Measurements from ENCODE around the gene CORO2A. TPM values are rescaled to one million over a fixed set of nuclear protein-coding genes. Genes with fewer than 3 reads are reported as not detected.
"Not testable (repeated sequence)": the region's sequence is repeated elsewhere in the genome, so short reads cannot be mapped to it uniquely, and the experiment has no call there.

CORO2A gene
- total and polyA plus RNA-seq, 2 donors: 5.1 to 7.5 TPM

GRCh38 chr9:98096091-98096490 is 96.3 kb downstream of the CORO2A start:
- H3K4me3 ChIP-seq (ENCODE audit: low read length in 2 of 2): no peak overlapping the region
- WGBS: 98% methylated on average over 5 of the region's 5 CpGs
- H3K27ac ChIP-seq (ENCODE audit: low read depth in 1 of 2, low read length in 1 of 2): no peak overlapping the region
- H3K4me1 ChIP-seq (ENCODE audit: control insufficient read depth in 2 of 2, insufficient read depth in 2 of 2, low read length in 2 of 2): peaks cover 36 to 67% of the 10 kb centered on the region in 2 donors
- no peaks in the 10 kb centered on the region for H3K9me3 ChIP-seq (ENCODE audit: control insufficient read depth in 2 of 2, insufficient read depth in 1 of 2, low read length in 1 of 2)
- peaks cover 34 to 52% of the 10 kb centered on the region in 2 donors for H3K36me3 ChIP-seq (ENCODE audit: control insufficient read depth in 2 of 2, insufficient read depth in 2 of 2, low read length in 1 of 2)
- H3K27me3 ChIP-seq (ENCODE audit: control insufficient read depth in 2 of 2, insufficient read depth in 1 of 2, low read length in 1 of 2): no peaks in the 10 kb centered on the region
- no peak for DNase-seq (ENCODE audit: low read depth in 6 of 9, low spot score in 9 of 9)

- Histone ChIP-seq H3K36me3 (ENCODE audit: control insufficient read depth in 2 of 2, insufficient read depth in 2 of 2, low read length in 1 of 2) (peaks cover 34 to 52% of the 10 kb centered on the region in 2 donors), H3K4me1 (ENCODE audit: control insufficient read depth in 2 of 2, insufficient read depth in 2 of 2, low read length in 2 of 2) (peaks cover 34 to 63% of the 10 kb centered on the region in 2 donors), H3K4me3 (ENCODE audit: low read length in 2 of 2) (no peak overlapping the region), H3K9me3 (ENCODE audit: control insufficient read depth in 2 of 2, insufficient read depth in 1 of 2, low read length in 1 of 2) (no peaks in the 10 kb centered on the region), H3K27me3 (ENCODE audit: control insufficient read depth in 2 of 2, insufficient read depth in 1 of 2, low read length in 1 of 2) (no peaks in the 10 kb centered on the region), H3K27ac (ENCODE audit: low read depth in 1 of 2, low read length in 1 of 2) (no peak overlapping the region)
- no peak for DNase-seq (ENCODE audit: low read depth in 6 of 9, low spot score in 9 of 9)
- WGBS: 96% methylated on average over 7 of the region's 7 CpGs
These were observed 97.0 kb downstream of the CORO2A start for GRCh38 chr9:98095401-98095800.

GRCh38 chr9:98094851-98095250 is 97.6 kb downstream of the CORO2A start:
- Histone ChIP-seq H3K36me3 (ENCODE audit: control insufficient read depth in 2 of 2, insufficient read depth in 2 of 2, low read length in 1 of 2) (peaks cover 34 to 51% of the 10 kb centered on the region in 2 donors), H3K27ac (ENCODE audit: low read depth in 1 of 2, low read length in 1 of 2) (peak overlapping the region in 1 of 2 donors; percentile 3), H3K27me3 (ENCODE audit: control insufficient read depth in 2 of 2, insufficient read depth in 1 of 2, low read length in 1 of 2) (no peaks in the 10 kb centered on the region), H3K9me3 (ENCODE audit: control insufficient read depth in 2 of 2, insufficient read depth in 1 of 2, low read length in 1 of 2) (no peaks in the 10 kb centered on the region), H3K4me1 (ENCODE audit: control insufficient read depth in 2 of 2, insufficient read depth in 2 of 2, low read length in 2 of 2) (peaks cover 30 to 59% of the 10 kb centered on the region in 2 donors), H3K4me3 (ENCODE audit: low read length in 2 of 2) (no peak overlapping the region)
- WGBS: 99% methylated on average over 16 of the region's 16 CpGs
- no peak for DNase-seq (ENCODE audit: low read depth in 6 of 9, low spot score in 9 of 9)

- H3K27ac ChIP-seq (ENCODE audit: low read depth in 1 of 2, low read length in 1 of 2): peak overlapping the region in 1 of 2 donors; percentile 43
- 88% methylated on average over 4 of the region's 4 CpGs for WGBS
- DNase-seq (ENCODE audit: low read depth in 6 of 9, low spot score in 9 of 9): no peak
- no peak overlapping the region for H3K4me3 ChIP-seq (ENCODE audit: low read length in 2 of 2)
- no peaks in the 10 kb centered on the region for H3K27me3 ChIP-seq (ENCODE audit: control insufficient read depth in 2 of 2, insufficient read depth in 1 of 2, low read length in 1 of 2)
- H3K4me1 ChIP-seq (ENCODE audit: control insufficient read depth in 2 of 2, insufficient read depth in 2 of 2, low read length in 2 of 2): peaks cover 25 to 57% of the 10 kb centered on the region in 2 donors
- peaks cover 34 to 50% of the 10 kb centered on the region in 2 donors for H3K36me3 ChIP-seq (ENCODE audit: control insufficient read depth in 2 of 2, insufficient read depth in 2 of 2, low read length in 1 of 2)
- no peaks in the 10 kb centered on the region for H3K9me3 ChIP-seq (ENCODE audit: control insufficient read depth in 2 of 2, insufficient read depth in 1 of 2, low read length in 1 of 2)
These were observed 98.1 kb downstream of the CORO2A start for GRCh38 chr9:98094316-98094715.

GRCh38 chr9:98092613-98092931 is 99.9 kb downstream of the CORO2A start:
- Histone ChIP-seq H3K27ac (ENCODE audit: low read depth in 1 of 2, low read length in 1 of 2) (peak overlapping the region; percentile 44 to 74), H3K36me3 (ENCODE audit: control insufficient read depth in 2 of 2, insufficient read depth in 2 of 2, low read length in 1 of 2) (peaks cover 34 to 42% of the 10 kb centered on the region in 2 donors), H3K9me3 (ENCODE audit: control insufficient read depth in 2 of 2, insufficient read depth in 1 of 2, low read length in 1 of 2) (no peaks in the 10 kb centered on the region), H3K27me3 (ENCODE audit: control insufficient read depth in 2 of 2, insufficient read depth in 1 of 2, low read length in 1 of 2) (no peaks in the 10 kb centered on the region), H3K4me1 (ENCODE audit: control insufficient read depth in 2 of 2, insufficient read depth in 2 of 2, low read length in 2 of 2) (peaks cover 10 to 45% of the 10 kb centered on the region in 2 donors), H3K4me3 (ENCODE audit: low read length in 2 of 2) (no peak overlapping the region)
- 79% methylated on average over 11 of the region's 11 CpGs for WGBS
- peak in 4 of 9 donors; percentile 60 to 85 (median 71) for DNase-seq (ENCODE audit: low read depth in 6 of 9, low spot score in 9 of 9)

- peaks cover 6 to 44% of the 10 kb centered on the region in 2 donors for H3K4me1 ChIP-seq (ENCODE audit: control insufficient read depth in 2 of 2, insufficient read depth in 2 of 2, low read length in 2 of 2)
- peak overlapping the region; percentile 44 to 57 for H3K27ac ChIP-seq (ENCODE audit: low read depth in 1 of 2, low read length in 1 of 2)
- H3K4me3 ChIP-seq (ENCODE audit: low read length in 2 of 2): peak overlapping the region in 1 of 2 donors; percentile 45
- no peaks in the 10 kb centered on the region for H3K27me3 ChIP-seq (ENCODE audit: control insufficient read depth in 2 of 2, insufficient read depth in 1 of 2, low read length in 1 of 2)
- H3K9me3 ChIP-seq (ENCODE audit: control insufficient read depth in 2 of 2, insufficient read depth in 1 of 2, low read length in 1 of 2): no peaks in the 10 kb centered on the region
- DNase-seq (ENCODE audit: low read depth in 6 of 9, low spot score in 9 of 9): no peak
- 93% methylated on average over 17 of the region's 17 CpGs for WGBS
- H3K36me3 ChIP-seq (ENCODE audit: control insufficient read depth in 2 of 2, insufficient read depth in 2 of 2, low read length in 1 of 2): peaks cover 40% of the 10 kb centered on the region in 2 donors
These were observed 100.5 kb downstream of the CORO2A start for GRCh38 chr9:98091735-98092612.

GRCh38 chr9:98090674-98091073 is 101.8 kb downstream of the CORO2A start:
- not testable (repeated sequence) for H3K27me3 ChIP-seq (ENCODE audit: control insufficient read depth in 2 of 2, insufficient read depth in 1 of 2, low read length in 1 of 2); DNase-seq (ENCODE audit: low read depth in 6 of 9, low spot score in 9 of 9); H3K4me3 ChIP-seq (ENCODE audit: low read length in 2 of 2); H3K27ac ChIP-seq (ENCODE audit: low read depth in 1 of 2, low read length in 1 of 2); H3K9me3 ChIP-seq (ENCODE audit: control insufficient read depth in 2 of 2, insufficient read depth in 1 of 2, low read length in 1 of 2)
- Histone ChIP-seq H3K4me1 (ENCODE audit: control insufficient read depth in 2 of 2, insufficient read depth in 2 of 2, low read length in 2 of 2) (peaks cover 6 to 47% of the 10 kb centered on the region in 2 donors), H3K36me3 (ENCODE audit: control insufficient read depth in 2 of 2, insufficient read depth in 2 of 2, low read length in 1 of 2) (peaks cover 39 to 41% of the 10 kb centered on the region in 2 donors)
- WGBS: 99% methylated on average over 3 of the region's 3 CpGs

GRCh38 chr9:98087420-98088354 is 104.8 kb downstream of the CORO2A start:
- 88% methylated on average over 92 of the region's 92 CpGs for WGBS
- peak overlapping the region in 1 of 2 donors; percentile 29 for H3K4me3 ChIP-seq (ENCODE audit: low read length in 2 of 2)
- H3K27me3 ChIP-seq (ENCODE audit: control insufficient read depth in 2 of 2, insufficient read depth in 1 of 2, low read length in 1 of 2): no peaks in the 10 kb centered on the region
- peaks cover 34 to 43% of the 10 kb centered on the region in 2 donors for H3K36me3 ChIP-seq (ENCODE audit: control insufficient read depth in 2 of 2, insufficient read depth in 2 of 2, low read length in 1 of 2)
- peaks cover 2 to 33% of the 10 kb centered on the region in 2 donors for H3K4me1 ChIP-seq (ENCODE audit: control insufficient read depth in 2 of 2, insufficient read depth in 2 of 2, low read length in 2 of 2)
- no peaks in the 10 kb centered on the region for H3K9me3 ChIP-seq (ENCODE audit: control insufficient read depth in 2 of 2, insufficient read depth in 1 of 2, low read length in 1 of 2)
- peak in 4 of 9 donors; percentile 67 to 88 (median 86) for DNase-seq (ENCODE audit: low read depth in 6 of 9, low spot score in 9 of 9)
- peak overlapping the region; percentile 46 to 53 for H3K27ac ChIP-seq (ENCODE audit: low read depth in 1 of 2, low read length in 1 of 2)
